ENCODE data around the gene AIPL1.

DNA sequence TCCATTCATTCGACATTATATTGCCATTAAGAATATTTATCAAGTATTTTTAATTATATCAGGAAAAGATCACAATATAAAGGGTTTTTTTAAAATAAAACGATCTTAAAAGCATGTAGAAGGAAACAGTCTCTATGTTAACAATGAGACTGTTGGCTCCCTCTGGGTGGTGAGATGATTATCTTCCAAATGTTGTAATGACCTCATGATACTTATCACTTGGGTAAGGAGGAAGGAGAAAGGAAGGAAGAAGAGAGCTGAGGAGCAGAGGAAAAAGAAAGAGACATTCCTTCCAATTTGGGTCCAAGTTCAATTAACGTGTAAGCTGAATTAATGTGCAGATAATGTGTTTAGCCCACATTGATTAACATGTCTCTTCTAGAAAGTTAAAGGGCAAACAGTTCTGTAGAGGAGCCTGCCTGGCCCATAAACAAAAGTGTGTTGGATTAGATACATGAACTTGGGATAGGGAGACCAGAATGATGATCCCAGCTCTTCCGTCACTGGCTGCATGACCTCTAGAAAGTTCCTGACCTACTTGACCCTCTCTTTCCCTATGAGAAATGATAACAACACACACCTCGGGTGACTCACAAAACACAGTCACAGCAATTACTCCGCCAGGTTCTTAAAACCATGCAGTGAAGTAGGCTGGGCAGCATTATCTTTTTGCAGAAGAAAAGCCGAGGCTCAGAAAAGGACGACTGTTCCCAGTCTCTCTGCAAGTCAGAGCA lies 41.3 kb upstream of the AIPL1 start:
- no peak for TF ChIP-seq POLR2A (IDR thresholded peaks at IDR 0.05)
- TF ChIP-seq, protein P1, sequence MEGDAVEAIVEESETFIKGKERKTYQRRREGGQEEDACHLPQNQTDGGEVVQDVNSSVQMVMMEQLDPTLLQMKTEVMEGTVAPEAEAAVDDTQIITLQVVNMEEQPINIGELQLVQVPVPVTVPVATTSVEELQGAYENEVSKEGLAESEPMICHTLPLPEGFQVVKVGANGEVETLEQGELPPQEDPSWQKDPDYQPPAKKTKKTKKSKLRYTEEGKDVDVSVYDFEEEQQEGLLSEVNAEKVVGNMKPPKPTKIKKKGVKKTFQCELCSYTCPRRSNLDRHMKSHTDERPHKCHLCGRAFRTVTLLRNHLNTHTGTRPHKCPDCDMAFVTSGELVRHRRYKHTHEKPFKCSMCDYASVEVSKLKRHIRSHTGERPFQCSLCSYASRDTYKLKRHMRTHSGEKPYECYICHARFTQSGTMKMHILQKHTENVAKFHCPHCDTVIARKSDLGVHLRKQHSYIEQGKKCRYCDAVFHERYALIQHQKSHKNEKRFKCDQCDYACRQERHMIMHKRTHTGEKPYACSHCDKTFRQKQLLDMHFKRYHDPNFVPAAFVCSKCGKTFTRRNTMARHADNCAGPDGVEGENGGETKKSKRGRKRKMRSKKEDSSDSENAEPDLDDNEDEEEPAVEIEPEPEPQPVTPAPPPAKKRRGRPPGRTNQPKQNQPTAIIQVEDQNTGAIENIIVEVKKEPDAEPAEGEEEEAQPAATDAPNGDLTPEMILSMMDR (IDR thresholded peaks at IDR 0.05), result no peak
